ENCODE results near the gene NR0B2.

DNA sequence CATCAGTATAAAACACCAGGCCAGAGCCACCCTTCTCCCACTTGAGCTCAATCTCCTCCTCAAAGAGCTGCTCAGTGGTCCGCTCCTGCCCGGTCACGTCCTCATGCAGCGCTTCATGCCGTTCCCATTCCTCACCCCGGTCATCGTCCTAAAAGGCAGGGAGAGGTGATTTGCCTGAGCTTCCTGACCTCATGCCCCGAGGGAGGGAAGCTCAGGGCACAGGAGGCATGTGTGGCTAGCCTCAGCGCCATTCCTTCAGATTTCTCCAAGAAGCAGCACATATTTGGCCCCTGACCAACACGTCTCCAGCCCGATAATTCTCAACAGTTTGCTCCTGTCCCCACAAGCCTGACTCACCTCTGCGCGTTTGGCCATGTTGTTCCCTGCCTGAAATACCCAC lies 19.5 kb downstream of the NR0B2 start:
- TF ChIP-seq EZH2phosphoT487 (IDR thresholded peaks at IDR 0.05; ENCODE audit: borderline replicate concordance, low read length) (no peak), EZH2 (IDR thresholded peaks at IDR 0.05; ENCODE audit: low read length, unreplicated experiment) (no peak)
- TF ChIP-seq, protein P1, sequence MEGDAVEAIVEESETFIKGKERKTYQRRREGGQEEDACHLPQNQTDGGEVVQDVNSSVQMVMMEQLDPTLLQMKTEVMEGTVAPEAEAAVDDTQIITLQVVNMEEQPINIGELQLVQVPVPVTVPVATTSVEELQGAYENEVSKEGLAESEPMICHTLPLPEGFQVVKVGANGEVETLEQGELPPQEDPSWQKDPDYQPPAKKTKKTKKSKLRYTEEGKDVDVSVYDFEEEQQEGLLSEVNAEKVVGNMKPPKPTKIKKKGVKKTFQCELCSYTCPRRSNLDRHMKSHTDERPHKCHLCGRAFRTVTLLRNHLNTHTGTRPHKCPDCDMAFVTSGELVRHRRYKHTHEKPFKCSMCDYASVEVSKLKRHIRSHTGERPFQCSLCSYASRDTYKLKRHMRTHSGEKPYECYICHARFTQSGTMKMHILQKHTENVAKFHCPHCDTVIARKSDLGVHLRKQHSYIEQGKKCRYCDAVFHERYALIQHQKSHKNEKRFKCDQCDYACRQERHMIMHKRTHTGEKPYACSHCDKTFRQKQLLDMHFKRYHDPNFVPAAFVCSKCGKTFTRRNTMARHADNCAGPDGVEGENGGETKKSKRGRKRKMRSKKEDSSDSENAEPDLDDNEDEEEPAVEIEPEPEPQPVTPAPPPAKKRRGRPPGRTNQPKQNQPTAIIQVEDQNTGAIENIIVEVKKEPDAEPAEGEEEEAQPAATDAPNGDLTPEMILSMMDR (conservative IDR thresholded peaks at IDR 0.05; ENCODE audit: low read depth, low read length): no peak
